ENCODE data around the gene APOE.

DNA sequence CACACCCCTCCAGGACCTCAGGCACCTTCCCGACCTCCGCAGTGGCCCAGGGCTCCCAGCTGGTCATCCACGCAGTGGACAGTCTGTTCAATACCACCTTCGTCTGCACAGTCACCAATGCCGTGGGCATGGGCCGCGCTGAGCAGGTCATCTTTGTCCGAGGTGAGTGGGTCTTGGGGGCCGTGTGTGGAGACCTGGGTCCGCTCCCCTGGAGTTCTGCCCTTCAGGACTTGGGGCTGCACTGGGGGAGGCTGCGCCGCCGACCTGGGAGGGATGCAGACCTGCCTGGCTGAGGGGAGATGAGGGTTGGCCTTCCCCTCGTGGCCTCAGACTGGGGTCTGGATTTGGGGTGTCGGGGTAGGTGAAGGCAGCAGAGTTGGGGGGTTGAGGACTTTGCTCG, 31.3 kb upstream of the APOE start:
- TF ChIP-seq RORA (CRISPR knock-in tag; IDR thresholded peaks at IDR 0.05): no peak
- no peak for TF ChIP-seq FOXM1 (CRISPR knock-in tag; IDR thresholded peaks at IDR 0.05)
- no peak for TF ChIP-seq CHD4 (IDR thresholded peaks at IDR 0.05; ENCODE audit: borderline replicate concordance, low read length)
- TF ChIP-seq EZH2 (conservative IDR thresholded peaks at IDR 0.05; ENCODE audit: low read depth, low read length): no peak
- TF ChIP-seq, protein P1, sequence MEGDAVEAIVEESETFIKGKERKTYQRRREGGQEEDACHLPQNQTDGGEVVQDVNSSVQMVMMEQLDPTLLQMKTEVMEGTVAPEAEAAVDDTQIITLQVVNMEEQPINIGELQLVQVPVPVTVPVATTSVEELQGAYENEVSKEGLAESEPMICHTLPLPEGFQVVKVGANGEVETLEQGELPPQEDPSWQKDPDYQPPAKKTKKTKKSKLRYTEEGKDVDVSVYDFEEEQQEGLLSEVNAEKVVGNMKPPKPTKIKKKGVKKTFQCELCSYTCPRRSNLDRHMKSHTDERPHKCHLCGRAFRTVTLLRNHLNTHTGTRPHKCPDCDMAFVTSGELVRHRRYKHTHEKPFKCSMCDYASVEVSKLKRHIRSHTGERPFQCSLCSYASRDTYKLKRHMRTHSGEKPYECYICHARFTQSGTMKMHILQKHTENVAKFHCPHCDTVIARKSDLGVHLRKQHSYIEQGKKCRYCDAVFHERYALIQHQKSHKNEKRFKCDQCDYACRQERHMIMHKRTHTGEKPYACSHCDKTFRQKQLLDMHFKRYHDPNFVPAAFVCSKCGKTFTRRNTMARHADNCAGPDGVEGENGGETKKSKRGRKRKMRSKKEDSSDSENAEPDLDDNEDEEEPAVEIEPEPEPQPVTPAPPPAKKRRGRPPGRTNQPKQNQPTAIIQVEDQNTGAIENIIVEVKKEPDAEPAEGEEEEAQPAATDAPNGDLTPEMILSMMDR (CRISPR knock-in tag; IDR thresholded peaks at IDR 0.05): no peak
- TF ChIP-seq FOXJ3 (CRISPR knock-in tag; IDR thresholded peaks at IDR 0.05; ENCODE audit: borderline replicate concordance): no peak
- no peak for TF ChIP-seq POLR2AphosphoS5 (IDR thresholded peaks at IDR 0.05; ENCODE audit: low read depth, low read length)
- no peak for TF ChIP-seq HNRNPH1 (optimal IDR thresholded peaks at IDR 0.05; ENCODE audit: low read depth, low read length)
- TF ChIP-seq, protein P2, sequence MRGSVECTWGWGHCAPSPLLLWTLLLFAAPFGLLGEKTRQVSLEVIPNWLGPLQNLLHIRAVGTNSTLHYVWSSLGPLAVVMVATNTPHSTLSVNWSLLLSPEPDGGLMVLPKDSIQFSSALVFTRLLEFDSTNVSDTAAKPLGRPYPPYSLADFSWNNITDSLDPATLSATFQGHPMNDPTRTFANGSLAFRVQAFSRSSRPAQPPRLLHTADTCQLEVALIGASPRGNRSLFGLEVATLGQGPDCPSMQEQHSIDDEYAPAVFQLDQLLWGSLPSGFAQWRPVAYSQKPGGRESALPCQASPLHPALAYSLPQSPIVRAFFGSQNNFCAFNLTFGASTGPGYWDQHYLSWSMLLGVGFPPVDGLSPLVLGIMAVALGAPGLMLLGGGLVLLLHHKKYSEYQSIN (CRISPR knock-in tag; IDR thresholded peaks at IDR 0.05; ENCODE audit: borderline replicate concordance): no peak
- no peak for TF ChIP-seq ZNF274 (CRISPR knock-in tag; IDR thresholded peaks at IDR 0.05)

Measured in HepG2 (cell line).